UCSD-AML1 (cell line): ENCODE measurements around the gene SYP.

Experiments
- DNase-seq: peaks from one replicate; lab custom pipeline; 2025; ENCODE audit not compliant: unreplicated experiment; lab: John Stamatoyannopoulos, UW

The SYP gene

GRCh38 chrX:49199906-49200771 lies at the start of gene SYP:
Gene SYP, minus strand, starts transcription at chrX:49200193. Its CDS starts 7 bp downstream, at chrX:49200186.
- peak; percentile 88 for DNase-seq

- DNase-seq = no peak
Observed at GRCh38 chrX:49249616-49250015, 49.6 kb upstream of the SYP start.

GRCh38 chrX:49249071-49249470 lies 49.1 kb upstream of the SYP start:
- no peak for DNase-seq

GRCh38 chrX:49247916-49248811 lies 48.2 kb upstream of the SYP start:
- DNase-seq = no peak

- no peak for DNase-seq
Observed at GRCh38 chrX:49247346-49247745, 47.4 kb upstream of the SYP start.

GRCh38 chrX:49246541-49246940 lies 46.5 kb upstream of the SYP start:
- DNase-seq = no peak

- DNase-seq = no peak
Observed at GRCh38 chrX:49244207-49244606, 44.2 kb upstream of the SYP start.

- no peak for DNase-seq
Observed at GRCh38 chrX:49243166-49243565, 43.2 kb upstream of the SYP start.

- no peak for DNase-seq
Observed at GRCh38 chrX:49242545-49243066, 42.6 kb upstream of the SYP start.

- DNase-seq = no peak
Observed at GRCh38 chrX:49238735-49239134, 38.7 kb upstream of the SYP start.

- peak; percentile 54 for DNase-seq
Observed at GRCh38 chrX:49237060-49237459, 37.1 kb upstream of the SYP start.

- DNase-seq = no peak
Observed at GRCh38 chrX:49233887-49234555, 34.0 kb upstream of the SYP start.

- DNase-seq = no peak
Observed at GRCh38 chrX:49233176-49233575, 33.2 kb upstream of the SYP start, which contains the start of gene CACNA1F. Gene CACNA1F, minus strand, starts transcription at chrX:49233340. Its CDS starts 31 bp downstream, at chrX:49233309.

- DNase-seq = no peak
Observed at GRCh38 chrX:49232525-49232924, 32.5 kb upstream of the SYP start.

- DNase-seq = no peak
Observed at GRCh38 chrX:49231333-49232000, 31.5 kb upstream of the SYP start.

GRCh38 chrX:49230500-49231232 lies 30.7 kb upstream of the SYP start:
- DNase-seq = peak; percentile 80

GRCh38 chrX:49228185-49228584 lies 28.2 kb upstream of the SYP start:
- DNase-seq = no peak

GRCh38 chrX:49227726-49228125 lies 27.7 kb upstream of the SYP start:
- no peak for DNase-seq

GRCh38 chrX:49226946-49227345 lies 27.0 kb upstream of the SYP start:
- DNase-seq = no peak

- no peak for DNase-seq
Observed at GRCh38 chrX:49225858-49226257, 25.9 kb upstream of the SYP start.
